Activated CD4-positive, alpha-beta T cell treated with anti-CD3 and anti-CD28 coated beads for 24 hours (primary cell): Measurements from ENCODE around the gene RNF208.

Experiments used
- DNase-seq, 2 donors: peaks; one replicate each; pipeline ENCODE4 v3.0.0-alpha.2; 2020; ENCODE audit warnings: low read depth in 2 of 2

The RNF208 gene

GRCh38 chr9:137214620-137215019 lies 7.4 kb downstream of the RNF208 start:
- no peak for DNase-seq

DNA sequence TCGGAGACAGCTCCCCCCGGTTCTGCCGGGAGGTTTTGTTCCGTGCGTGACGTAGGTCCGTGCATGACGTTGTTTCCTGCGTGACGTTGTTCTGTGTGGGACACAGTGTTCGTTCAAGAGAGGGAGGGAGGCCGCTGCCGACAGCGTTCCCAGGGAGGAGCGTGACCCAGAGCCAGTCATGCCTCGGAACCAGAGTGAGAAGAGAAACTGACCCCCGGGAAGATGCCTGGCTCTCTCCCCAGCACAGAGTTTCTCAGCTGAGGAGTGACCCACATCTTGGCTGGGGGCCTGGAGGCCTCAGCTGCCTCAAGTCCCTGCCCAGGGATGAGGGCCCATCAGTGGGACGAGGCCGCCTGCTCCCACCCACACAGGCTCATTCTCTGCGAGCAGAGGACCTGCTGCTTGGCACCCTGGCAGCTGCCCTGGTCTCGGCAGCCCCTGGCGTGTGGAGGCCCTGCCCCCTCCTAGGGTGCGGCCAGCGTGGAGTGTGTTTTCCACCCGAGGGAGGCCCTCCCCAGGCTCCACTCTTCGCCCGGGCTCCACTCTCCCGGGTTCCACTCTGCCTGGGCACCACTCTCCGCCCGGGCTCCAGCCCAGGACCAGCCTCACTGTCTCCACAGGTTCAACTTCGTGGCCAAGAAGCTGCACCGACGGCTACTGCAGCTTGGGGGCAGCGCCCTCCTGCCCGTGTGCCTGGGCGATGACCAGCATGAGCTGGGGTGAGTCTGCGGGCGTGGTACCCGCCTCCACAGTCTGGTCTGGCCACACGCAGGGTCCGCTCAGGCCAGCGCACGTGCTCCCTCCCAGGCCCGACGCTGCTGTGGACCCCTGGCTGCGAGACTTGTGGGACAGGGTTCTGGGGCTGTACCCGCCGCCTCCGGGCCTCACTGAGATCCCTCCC lies 8.6 kb downstream of the RNF208 start:
- no peak for DNase-seq

GRCh38 chr9:137212520-137212919 lies 9.5 kb downstream of the RNF208 start:
- DNase-seq, result no peak

- DNase-seq, result no peak
These were observed 10.5 kb downstream of the RNF208 start for GRCh38 chr9:137211532-137211931.

- no peak for DNase-seq
These were observed 15.4 kb downstream of the RNF208 start for GRCh38 chr9:137206602-137207001.

GRCh38 chr9:137205126-137206069 lies 16.6 kb downstream of the RNF208 start, which contains the start of the genes NDOR1 and TMEM203:
NDOR1 (plus strand) TSS chr9:137205700; CDS start chr9:137205778, 78 bp downstream.
TMEM203 (minus strand) TSS chr9:137205648; CDS start chr9:137205414, 234 bp downstream.
- peak; percentile 84 to 93 for DNase-seq

- DNase-seq, result no peak
These were observed 17.3 kb downstream of the RNF208 start for GRCh38 chr9:137204731-137205125.

DNA sequence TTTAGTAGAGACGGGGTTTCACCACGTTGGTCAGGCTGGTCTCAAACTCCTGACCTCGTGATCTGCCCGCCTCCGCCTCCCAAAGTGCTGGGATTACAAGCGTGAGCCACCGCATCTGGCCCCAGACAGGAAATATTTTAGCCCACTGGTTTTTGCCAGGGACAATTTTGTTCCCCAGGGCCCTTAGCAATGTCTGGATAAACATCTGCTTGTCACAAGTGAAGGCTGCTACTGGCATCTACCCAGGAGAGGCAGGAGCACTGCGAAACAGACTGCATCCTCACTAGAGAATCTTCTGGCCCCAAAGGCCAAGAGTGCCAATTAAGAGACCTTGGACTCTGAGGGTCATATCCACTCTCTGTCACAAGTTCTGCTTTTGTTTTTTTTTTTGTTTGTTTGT lies 19.1 kb downstream of the RNF208 start:
- DNase-seq, result no peak

GRCh38 chr9:137201205-137201868 lies 20.7 kb downstream of the RNF208 start:
- no peak for DNase-seq

DNA sequence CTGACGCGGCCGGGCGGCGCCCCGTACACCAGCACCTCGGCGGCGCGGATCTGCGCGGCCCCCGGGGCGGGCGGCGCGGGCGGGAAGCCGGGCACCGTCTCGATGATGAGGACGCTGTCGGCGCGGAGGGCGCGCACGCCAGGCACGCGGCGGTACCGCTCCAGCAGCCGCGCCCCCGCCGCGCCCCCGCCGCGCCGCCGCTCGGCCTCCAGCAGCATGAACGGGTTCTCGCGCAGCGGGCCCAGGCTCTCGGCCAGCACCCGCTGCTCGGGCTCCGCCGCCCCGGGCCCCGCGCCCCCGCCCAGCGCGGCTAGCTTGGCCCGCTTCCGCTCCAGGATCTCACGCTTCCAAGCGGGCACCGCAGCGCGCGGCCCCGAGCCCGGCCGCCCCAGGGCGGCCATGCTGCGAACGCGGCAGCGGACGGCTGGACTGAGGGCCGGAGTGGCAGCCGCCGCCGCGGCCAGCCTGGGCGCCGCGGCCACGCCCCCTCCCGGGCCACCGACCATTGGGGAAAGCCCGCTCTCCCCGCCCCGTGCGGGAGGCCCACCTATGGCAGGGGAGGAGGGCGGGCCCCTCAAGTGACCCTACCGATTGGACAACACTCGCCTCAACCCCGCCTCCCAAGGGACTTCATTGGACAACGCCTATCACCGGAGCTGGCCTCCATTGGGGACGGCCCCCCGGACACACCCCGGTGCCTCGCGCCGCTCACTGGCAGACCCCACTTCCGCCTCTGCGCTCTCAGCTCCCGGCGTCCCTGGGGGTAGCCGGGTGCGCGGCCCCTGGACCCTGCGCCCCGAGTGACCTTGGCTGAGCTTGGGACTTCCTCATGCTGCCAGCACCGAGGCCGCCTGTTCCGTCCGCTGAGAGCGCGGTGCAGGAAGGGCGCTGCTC lies 21.5 kb downstream of the RNF208 start, which contains the start of gene TPRN:
Gene TPRN (minus strand): TSS at position 431 of the 894 bp plus-strand sequence. CDS start 30 bp downstream, at position 401.
- DNase-seq, result peak; percentile 96 to 98

DNA sequence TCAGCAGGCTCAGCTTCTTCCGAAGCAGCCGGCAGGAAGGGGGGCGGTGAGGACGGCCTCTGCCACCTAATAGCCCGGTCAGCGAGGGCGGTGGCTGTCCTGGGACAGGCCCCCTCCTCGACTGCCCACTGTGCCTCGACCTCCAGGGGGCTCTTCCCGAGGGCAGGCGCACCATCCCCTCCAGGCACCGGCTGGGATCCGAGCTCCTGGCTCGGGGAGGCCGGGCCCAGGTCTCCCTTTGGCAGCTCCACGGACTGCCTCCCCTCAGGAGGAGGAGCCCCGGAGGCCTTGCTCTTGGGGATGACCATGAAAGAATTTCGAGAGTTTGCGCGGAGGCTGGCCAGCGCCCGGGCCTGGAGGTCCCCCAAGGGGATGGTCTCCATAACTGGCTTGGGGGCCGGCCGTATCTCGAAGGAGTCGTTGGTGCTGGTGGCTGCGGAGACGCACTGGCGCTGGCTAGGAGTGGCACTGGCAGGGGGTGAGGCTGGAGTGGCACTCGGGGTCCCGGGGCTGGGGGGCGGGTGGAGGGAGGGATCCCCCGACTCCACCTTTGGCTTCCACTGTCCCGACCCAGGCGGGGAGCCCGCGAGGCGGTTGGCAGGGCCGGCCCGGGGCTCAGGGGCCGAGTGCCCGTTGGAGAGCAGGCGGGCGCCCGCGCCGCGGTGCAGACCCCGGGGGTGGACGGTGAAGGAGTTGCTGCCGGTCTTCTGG lies 22.5 kb downstream of the RNF208 start:
- no peak for DNase-seq

DNA sequence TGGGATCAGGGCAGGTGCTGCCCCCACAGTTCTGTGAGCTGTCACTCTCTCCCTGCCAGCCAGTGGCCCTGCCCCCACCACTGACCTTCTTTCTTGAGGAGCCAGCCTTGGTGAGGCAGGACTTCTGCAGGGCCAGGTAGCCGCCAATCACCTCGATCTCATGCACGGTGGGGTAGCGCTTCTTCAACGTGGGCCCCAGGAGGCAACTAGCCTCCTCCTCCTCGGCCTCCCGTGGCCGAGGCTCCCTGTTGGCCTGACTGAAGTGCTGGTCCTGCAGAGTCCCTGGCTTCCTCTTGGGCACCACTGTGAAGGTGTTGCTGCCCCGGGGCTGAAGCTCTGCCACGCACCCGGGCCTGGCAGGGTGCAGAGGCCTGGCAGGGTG lies 23.1 kb downstream of the RNF208 start:
- no peak for DNase-seq

GRCh38 chr9:137198051-137198901 lies 23.8 kb downstream of the RNF208 start:
- no peak for DNase-seq

DNA sequence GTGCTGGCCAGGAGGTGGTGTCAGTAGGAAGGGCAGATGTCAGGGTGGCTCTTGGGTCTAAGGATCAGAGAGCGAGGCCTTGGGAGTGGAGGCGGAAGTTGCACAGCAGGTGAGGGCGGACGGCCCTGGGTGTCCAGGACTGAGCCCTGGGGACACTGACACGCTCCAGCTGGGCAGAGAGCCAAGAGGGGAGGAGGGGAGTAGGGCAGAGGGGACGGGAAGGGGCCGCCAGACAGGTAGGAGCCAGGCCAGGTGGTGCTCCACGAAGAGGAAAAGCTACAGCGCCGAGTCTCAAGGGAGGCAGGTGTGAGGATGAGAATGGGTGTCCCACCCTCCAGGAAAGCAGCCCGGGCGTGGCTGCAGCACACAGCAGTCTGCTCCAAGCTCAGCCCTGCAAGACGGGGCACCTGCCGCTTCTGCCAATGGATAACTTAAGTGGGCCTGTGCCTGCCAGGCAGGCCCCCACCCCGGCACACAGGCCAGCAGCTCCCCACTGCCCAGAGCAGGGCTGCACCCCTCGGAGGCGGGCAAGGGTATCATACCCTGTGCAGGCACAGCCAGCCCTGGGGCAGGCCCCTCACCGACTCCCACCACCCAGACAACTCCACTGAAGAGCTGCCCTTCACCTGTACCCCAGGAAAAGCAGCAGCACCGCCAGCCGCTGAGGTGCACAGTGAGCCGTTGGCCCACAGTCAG lies 26.4 kb downstream of the RNF208 start:
- no peak for DNase-seq

DNA sequence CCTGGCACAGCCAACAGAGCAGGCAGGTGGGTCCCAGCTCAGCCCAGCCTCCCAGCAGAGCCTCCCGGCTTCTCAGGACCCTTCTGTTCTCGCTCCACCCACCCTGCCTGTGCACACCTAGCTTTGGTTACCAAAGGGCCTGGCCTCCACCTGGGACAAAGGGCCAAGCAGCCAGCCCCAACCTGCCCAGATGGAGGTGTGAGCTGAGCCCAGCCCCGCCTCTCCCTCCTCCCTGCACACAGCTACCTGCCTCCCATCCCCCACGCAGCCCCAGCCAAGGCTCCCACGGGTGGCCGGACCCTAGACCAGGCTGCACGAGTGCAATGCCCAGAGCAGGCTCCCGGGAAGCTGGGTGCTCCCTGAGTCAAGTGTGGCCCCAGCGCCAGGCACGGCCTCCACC lies 27.1 kb downstream of the RNF208 start:
- no peak for DNase-seq

- no peak for DNase-seq
These were observed 27.7 kb downstream of the RNF208 start for GRCh38 chr9:137194388-137194787.

- no peak for DNase-seq
These were observed 28.3 kb downstream of the RNF208 start for GRCh38 chr9:137193771-137194170.

DNA sequence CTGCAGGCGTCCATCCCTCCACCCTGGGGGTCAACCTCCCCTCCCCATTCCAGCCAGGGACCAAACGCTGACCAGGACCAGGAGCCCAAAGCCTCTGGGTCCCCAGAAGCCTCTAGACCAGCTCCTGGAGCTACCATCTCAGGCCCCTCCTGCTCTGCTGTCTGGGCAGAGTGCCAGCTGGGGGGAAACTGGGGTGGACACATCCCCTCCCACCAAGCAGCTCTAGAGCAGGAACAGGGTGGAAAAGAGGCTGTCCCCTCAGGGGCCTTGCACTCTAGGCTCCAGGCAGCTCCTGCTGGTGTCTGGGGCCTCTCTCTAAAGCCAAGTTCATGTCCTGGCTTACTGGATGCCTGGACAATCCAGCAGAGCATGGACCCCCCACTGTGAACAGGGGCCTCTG lies 29.2 kb downstream of the RNF208 start:
- DNase-seq, result no peak

DNA sequence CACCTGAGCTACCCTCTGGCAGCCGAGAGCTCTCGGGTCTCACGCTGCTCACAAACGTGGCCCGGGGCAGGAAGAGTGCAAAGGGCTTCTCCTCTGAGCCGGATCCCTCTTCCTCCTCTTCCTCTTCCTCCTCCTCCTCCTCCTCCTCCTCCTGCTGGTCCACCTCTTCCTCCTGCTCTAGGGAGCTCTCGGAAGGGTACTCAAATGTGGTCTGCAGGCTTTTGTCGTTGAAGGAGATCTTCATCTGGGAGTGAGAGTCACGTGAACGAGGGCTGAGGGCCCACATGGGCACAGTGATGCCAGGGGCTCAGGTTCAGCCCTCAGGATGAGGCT lies 29.6 kb downstream of the RNF208 start:
- DNase-seq, result no peak
